GM13977 (cell line): ENCODE results near the gene PIAS1.

Experiments used
- DNase-seq: peaks from one replicate; pipeline ENCODE4 v3.0.0; 2012; ENCODE audit warnings: low spot score
- CTCF ChIP-seq: IDR thresholded peaks from 2 replicates; pipeline ENCODE4 v1.5.1; 2012; ENCODE audit warnings: mild to moderate bottlenecking, control low read depth; ENCODE audit not compliant: insufficient read depth; ENCODE audit errors: extremely low read depth, missing control alignments
- in situ Hi-C: fragments of 300-500 bp; cut with MboI; formaldehyde crosslinking; loops from one replicate; pipeline ENCODE4 v1.12.0; 2022; ENCODE audit warnings: low sequenced_read_pairs, low pct_unique_long_range_greater_than_20kb, mixed read lengths, inconsistent platforms; ENCODE audit not compliant: unreplicated experiment

The PIAS1 gene

GRCh38 chr15:68143129-68143528 lies 89.0 kb downstream of the PIAS1 start:
- TF ChIP-seq CTCF: no peak
- in situ Hi-C loops: no loop called here
- DNase-seq: no peak

- in situ Hi-C loops: no loop called here
- DNase-seq: no peak
- no peak for TF ChIP-seq CTCF
Measured at GRCh38 chr15:68143785-68144184, 89.7 kb downstream of the PIAS1 start.

GRCh38 chr15:68145706-68146105 lies 91.6 kb downstream of the PIAS1 start:
- DNase-seq: no peak
- in situ Hi-C loops: no loop called here

GRCh38 chr15:68148039-68148438 lies 93.9 kb downstream of the PIAS1 start:
- no peak for DNase-seq
- in situ Hi-C loops: no loop called here
- TF ChIP-seq CTCF: no peak

More at GRCh38 chr15:68145706-68146105, 91.6 kb downstream of the PIAS1 start:
- TF ChIP-seq CTCF: no peak

GRCh38 chr15:68149059-68149458 lies 94.9 kb downstream of the PIAS1 start:
- DNase-seq: no peak
- in situ Hi-C loops: no loop called here
- no peak for TF ChIP-seq CTCF

GRCh38 chr15:68150187-68150586 lies 96.1 kb downstream of the PIAS1 start:
- no peak for DNase-seq
- TF ChIP-seq CTCF: no peak
- in situ Hi-C loops: loop anchor here (10.0 kb wide), 1 partner anchor 285 kb away; no protein-coding TSS in a partner anchor

GRCh38 chr15:68151277-68151676 lies 97.2 kb downstream of the PIAS1 start:
- DNase-seq: no peak
- TF ChIP-seq CTCF: no peak
- in situ Hi-C loops: loop anchor here (10.0 kb wide), 1 partner anchor 286 kb away; no protein-coding TSS in a partner anchor
